GM13977 (cell line): Measurements from ENCODE around the gene ADAMTS18.
"Not testable (repeated sequence)": the region's sequence is repeated elsewhere in the genome, so short reads cannot be mapped to it uniquely, and the experiment has no call there.

Experiments used
- DNase-seq: peaks from one replicate; pipeline ENCODE4 v3.0.0; 2012; ENCODE audit warnings: low spot score
- CTCF ChIP-seq: IDR thresholded peaks from 2 replicates; pipeline ENCODE4 v1.5.1; 2012; ENCODE audit warnings: mild to moderate bottlenecking, control low read depth; ENCODE audit not compliant: insufficient read depth; ENCODE audit errors: extremely low read depth, missing control alignments
- in situ Hi-C: fragments of 300-500 bp; cut with MboI; formaldehyde crosslinking; loops from one replicate; pipeline ENCODE4 v1.12.0; 2022; ENCODE audit warnings: low sequenced_read_pairs, low pct_unique_long_range_greater_than_20kb, mixed read lengths, inconsistent platforms; ENCODE audit not compliant: unreplicated experiment

ADAMTS18 gene

GRCh38 chr16:77271532-77272426 is 163.1 kb downstream of the ADAMTS18 start:
- in situ Hi-C loops, result no loop called here
- no peak for TF ChIP-seq CTCF
- no peak for DNase-seq

GRCh38 chr16:77266185-77266584 is 168.6 kb downstream of the ADAMTS18 start:
- DNase-seq, in situ Hi-C loops: not testable (repeated sequence)

DNA sequence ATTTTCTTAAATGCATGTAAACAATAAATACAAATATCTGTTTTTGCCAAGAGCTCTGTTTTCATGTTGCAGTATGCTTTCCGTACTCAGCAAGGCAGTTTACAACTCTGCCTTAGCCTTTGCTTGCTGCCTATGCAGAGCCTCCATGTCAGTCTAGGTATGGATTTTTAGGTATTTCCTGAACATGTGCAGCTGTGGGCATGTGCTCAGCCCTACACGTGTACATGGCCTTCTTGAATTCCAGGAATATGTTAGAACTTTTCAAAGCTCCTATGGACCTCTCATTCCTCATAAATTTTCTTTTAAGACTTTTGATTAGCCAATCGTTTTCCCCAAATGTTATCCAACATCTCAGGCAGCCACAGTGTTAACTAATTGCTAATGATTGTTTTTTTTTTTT is 171.9 kb downstream of the ADAMTS18 start:
- in situ Hi-C loops, result no loop called here
- DNase-seq, result no peak
- TF ChIP-seq CTCF, result no peak

- no peak for DNase-seq
- no peak for TF ChIP-seq CTCF
- in situ Hi-C loops, result no loop called here
These were observed 184.4 kb downstream of the ADAMTS18 start for GRCh38 chr16:77250400-77250799.

DNA sequence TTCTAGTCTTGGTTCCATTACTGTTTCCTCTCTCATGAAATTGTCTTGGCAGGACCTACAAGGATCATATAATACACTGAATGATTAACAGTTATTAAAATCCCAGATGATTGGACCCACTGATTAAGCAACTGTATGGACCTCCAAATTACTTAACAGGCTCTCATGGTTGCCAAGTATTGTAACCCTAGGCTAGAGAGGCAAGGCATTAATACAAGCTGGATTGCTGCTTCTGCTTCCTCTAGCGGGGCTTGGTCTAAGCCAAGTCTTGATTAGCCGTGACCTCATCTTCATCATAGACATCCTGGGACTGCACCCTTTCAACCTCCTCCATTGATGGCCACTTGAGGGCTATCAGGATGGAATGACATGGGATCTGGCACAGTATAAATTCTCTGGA is 188.7 kb downstream of the ADAMTS18 start:
- in situ Hi-C loops, result no loop called here
- DNase-seq, result no peak
- no peak for TF ChIP-seq CTCF

DNA sequence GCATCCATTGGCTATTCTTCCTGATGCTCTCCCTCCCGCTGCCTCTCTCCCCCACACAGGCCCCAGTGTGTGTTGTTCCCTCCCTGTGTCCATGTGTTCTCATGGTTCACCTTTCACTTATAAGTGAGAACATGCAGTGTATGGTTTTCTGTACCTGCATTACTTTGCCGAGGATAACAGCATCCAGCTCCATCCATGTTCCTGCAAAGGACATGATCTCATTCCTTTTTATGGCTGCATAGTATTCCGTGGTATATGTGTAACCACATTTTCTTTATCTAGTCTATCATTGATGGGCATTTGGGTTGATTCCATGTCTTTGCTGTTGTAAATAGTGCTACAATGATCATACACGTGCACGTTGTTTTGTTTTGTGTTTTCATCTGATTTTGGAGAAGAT is 192.4 kb downstream of the ADAMTS18 start:
- in situ Hi-C loops, DNase-seq: not testable (repeated sequence)

DNA sequence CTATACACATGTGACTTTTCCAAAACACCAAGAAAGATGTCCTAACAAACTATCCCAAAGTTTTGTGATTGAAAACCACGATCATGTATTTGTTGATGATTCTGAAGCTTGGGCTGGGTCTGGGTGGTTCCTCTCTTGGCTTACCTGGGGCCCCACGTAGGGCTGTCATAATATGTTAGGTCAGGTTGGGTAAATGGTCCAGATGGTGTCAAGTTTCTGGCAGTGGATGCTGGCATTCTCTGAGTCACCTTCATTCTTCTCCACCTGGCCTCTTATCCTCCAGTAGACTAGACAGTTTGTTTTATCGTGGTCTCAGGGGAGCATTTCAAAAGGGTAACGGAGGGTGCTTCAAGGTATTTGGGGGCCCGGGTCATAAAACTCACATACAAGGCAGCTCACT is 196.2 kb downstream of the ADAMTS18 start:
- DNase-seq, result no peak
- no peak for TF ChIP-seq CTCF
- in situ Hi-C loops, result loop anchor here (10.0 kb wide), 1 partner anchor 136 kb away; no protein-coding TSS in a partner anchor
